Ishikawa (cell line): ENCODE measurements around the gene STRADB.

Source experiments
- CEBPB ChIP-seq: IDR thresholded peaks from 2 replicates; pipeline ENCODE4 v1.6.1; 2012
- CREB1 ChIP-seq: IDR thresholded peaks from 2 replicates; pipeline ENCODE4 v1.6.1; 2012; ENCODE audit warnings: low read depth
- EGR1 ChIP-seq: IDR thresholded peaks from 2 replicates; pipeline ENCODE4 v1.6.1; 2012
- EP300 ChIP-seq: IDR thresholded peaks from 2 replicates; pipeline ENCODE4 v1.6.1; 2012; ENCODE audit warnings: borderline replicate concordance
- FOXM1 ChIP-seq: IDR thresholded peaks from 2 replicates; pipeline ENCODE4 v1.6.1; 2012; ENCODE audit warnings: low read depth, borderline replicate concordance
- NFIC ChIP-seq: IDR thresholded peaks from 2 replicates; pipeline ENCODE4 v1.6.1; 2012
- RAD21 ChIP-seq: IDR thresholded peaks from 2 replicates; pipeline ENCODE4 v1.6.1; 2012; ENCODE audit warnings: low read depth
- TAF1 ChIP-seq: IDR thresholded peaks from 2 replicates; pipeline ENCODE4 v1.6.1; 2012; ENCODE audit warnings: low read depth, mild to moderate bottlenecking
- TCF12 ChIP-seq: IDR thresholded peaks from 2 replicates; pipeline ENCODE4 v1.6.1; 2012; ENCODE audit warnings: low read depth
- TEAD4 ChIP-seq: IDR thresholded peaks from 2 replicates; pipeline ENCODE4 v1.6.1; 2012
- YY1 ChIP-seq: IDR thresholded peaks from 2 replicates; pipeline ENCODE4 v1.6.1; 2012; ENCODE audit warnings: low read depth
- ZBTB7A ChIP-seq: IDR thresholded peaks from 2 replicates; pipeline ENCODE4 v1.6.1; 2012; ENCODE audit warnings: low read depth
- TF ChIP-seq, protein P1 (sequence below): IDR thresholded peaks from 2 replicates; pipeline ENCODE4 v1.6.1; 2012
- TF ChIP-seq, protein P2 (sequence below): IDR thresholded peaks from 2 replicates; pipeline ENCODE4 v1.6.1; 2012; ENCODE audit warnings: low read depth, mild to moderate bottlenecking
- TF ChIP-seq, protein P3 (sequence below): IDR thresholded peaks from 2 replicates; pipeline ENCODE4 v1.6.1; 2012

STRADB gene

DNA sequence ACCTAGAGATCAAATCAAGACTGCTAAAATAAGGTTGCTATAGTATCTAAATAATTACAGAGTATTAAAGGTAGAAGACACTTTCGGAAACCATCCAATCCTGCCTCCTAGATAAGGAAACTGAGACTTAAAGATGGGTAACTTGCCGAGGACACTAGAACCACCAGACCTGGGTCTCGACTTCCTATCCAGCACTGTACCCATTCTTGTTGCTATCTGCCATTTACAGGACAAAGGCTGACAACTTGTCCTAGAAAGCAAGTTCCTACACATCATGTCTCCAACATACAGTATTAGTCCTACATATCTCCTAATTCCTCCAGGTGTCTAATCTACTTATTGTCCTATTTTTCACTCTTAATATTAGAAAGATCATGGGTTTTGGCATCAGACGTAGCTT lies 38.0 kb upstream of the STRADB start:
- TF ChIP-seq, protein P1, sequence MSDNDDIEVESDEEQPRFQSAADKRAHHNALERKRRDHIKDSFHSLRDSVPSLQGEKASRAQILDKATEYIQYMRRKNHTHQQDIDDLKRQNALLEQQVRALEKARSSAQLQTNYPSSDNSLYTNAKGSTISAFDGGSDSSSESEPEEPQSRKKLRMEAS = no peak
- no peak for TF ChIP-seq YY1
- no peak for TF ChIP-seq RAD21
- TF ChIP-seq ZBTB7A = no peak
- TF ChIP-seq TAF1 = no peak
- TF ChIP-seq TCF12 = no peak
- TF ChIP-seq, protein P2, sequence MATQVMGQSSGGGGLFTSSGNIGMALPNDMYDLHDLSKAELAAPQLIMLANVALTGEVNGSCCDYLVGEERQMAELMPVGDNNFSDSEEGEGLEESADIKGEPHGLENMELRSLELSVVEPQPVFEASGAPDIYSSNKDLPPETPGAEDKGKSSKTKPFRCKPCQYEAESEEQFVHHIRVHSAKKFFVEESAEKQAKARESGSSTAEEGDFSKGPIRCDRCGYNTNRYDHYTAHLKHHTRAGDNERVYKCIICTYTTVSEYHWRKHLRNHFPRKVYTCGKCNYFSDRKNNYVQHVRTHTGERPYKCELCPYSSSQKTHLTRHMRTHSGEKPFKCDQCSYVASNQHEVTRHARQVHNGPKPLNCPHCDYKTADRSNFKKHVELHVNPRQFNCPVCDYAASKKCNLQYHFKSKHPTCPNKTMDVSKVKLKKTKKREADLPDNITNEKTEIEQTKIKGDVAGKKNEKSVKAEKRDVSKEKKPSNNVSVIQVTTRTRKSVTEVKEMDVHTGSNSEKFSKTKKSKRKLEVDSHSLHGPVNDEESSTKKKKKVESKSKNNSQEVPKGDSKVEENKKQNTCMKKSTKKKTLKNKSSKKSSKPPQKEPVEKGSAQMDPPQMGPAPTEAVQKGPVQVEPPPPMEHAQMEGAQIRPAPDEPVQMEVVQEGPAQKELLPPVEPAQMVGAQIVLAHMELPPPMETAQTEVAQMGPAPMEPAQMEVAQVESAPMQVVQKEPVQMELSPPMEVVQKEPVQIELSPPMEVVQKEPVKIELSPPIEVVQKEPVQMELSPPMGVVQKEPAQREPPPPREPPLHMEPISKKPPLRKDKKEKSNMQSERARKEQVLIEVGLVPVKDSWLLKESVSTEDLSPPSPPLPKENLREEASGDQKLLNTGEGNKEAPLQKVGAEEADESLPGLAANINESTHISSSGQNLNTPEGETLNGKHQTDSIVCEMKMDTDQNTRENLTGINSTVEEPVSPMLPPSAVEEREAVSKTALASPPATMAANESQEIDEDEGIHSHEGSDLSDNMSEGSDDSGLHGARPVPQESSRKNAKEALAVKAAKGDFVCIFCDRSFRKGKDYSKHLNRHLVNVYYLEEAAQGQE = no peak
- TF ChIP-seq EGR1 = no peak
- no peak for TF ChIP-seq TEAD4
- TF ChIP-seq, protein P3, sequence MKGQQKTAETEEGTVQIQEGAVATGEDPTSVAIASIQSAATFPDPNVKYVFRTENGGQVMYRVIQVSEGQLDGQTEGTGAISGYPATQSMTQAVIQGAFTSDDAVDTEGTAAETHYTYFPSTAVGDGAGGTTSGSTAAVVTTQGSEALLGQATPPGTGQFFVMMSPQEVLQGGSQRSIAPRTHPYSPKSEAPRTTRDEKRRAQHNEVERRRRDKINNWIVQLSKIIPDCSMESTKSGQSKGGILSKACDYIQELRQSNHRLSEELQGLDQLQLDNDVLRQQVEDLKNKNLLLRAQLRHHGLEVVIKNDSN = no peak
- no peak for TF ChIP-seq EP300
- TF ChIP-seq FOXM1 = no peak
- TF ChIP-seq NFIC = no peak
- no peak for TF ChIP-seq CREB1
- TF ChIP-seq CEBPB = no peak

DNA sequence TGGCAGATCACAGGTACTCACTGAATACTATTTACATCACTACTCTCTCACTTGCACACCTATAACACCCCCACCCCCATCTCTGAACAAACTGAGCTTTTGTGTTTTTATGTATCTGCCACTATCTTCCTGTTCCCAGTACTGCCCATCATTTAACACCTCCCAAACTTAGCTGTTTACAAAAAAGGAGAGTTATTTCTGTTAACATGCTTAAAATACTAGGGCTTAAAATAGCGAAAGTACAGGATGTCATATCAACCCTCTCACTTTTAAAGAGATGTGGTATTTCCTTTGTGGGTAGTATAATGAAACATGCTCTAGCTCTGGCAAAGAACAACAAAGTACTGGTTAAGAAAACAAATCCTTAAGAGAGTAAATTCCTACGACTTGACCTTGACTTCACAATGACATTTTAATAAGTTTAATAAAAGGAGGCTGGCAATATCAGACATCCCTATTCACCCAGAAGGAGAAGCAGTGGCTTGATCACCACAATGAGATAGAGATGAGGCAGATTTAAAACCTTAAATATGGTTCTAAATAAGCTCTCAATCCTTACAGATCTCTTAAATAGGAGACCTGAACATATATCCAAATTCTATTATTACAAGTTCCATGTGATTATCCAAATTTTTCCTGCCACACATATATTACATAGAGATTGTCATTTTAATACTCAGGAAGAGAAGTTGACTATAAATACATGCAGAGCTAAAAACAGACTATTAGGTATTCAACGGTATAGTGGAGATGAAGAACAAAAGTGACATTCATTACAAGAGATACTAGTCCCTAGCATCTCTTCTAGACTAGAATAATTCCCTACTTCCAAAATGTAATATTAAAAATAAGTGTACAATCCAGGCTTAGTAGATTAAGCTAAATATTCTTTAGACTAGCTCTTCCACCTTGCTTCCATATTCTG lies 37.2 kb upstream of the STRADB start:
- no peak for TF ChIP-seq CEBPB
- no peak for TF ChIP-seq TEAD4
- no peak for TF ChIP-seq NFIC
- TF ChIP-seq EP300 = no peak
- TF ChIP-seq YY1 = no peak
- TF ChIP-seq CREB1 = no peak
- no peak for TF ChIP-seq TAF1
- no peak for TF ChIP-seq TCF12
- TF ChIP-seq, protein P2 = no peak
- no peak for TF ChIP-seq EGR1
- TF ChIP-seq, protein P3 = no peak
- no peak for TF ChIP-seq ZBTB7A
- TF ChIP-seq FOXM1 = no peak
- no peak for TF ChIP-seq RAD21

DNA sequence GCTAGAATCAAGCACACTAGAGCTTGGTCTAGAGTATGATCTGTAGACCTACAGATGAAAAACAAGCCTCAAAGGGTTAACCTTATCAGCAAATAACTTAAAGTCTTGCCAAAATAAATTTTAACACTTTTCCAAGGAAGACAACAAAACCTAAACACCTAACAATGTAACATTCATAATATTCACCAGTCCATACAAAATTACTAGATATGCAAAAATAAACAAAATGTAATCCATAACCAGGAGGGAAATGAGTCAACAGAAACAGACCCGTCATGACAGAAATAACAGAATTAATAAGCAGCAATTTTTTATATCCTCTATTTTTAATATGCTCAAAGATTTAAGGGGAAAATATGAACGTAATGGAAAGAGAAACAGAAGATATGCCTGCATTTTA lies 36.4 kb upstream of the STRADB start:
- TF ChIP-seq TEAD4 = no peak
- no peak for TF ChIP-seq RAD21
- TF ChIP-seq CEBPB = no peak
- TF ChIP-seq, protein P3 = no peak
- TF ChIP-seq, protein P1 = no peak
- no peak for TF ChIP-seq EGR1
- TF ChIP-seq FOXM1 = no peak
- TF ChIP-seq TCF12 = no peak
- TF ChIP-seq EP300 = no peak
- no peak for TF ChIP-seq ZBTB7A
- TF ChIP-seq, protein P2 = no peak
